GM12873 (cell line): ENCODE data around the gene AMTN.
A peak's percentile ranks its signal among the peaks of the same experiment; 100 is the strongest.

Source experiments
- CTCF ChIP-seq: IDR thresholded peaks from 2 replicates; pipeline ENCODE4 v1.5.1; 2012; ENCODE audit warnings: low read depth, mild to moderate bottlenecking, moderate library complexity, low read length, control low read depth; ENCODE audit not compliant: insufficient read depth; ENCODE audit errors: missing control alignments

The AMTN gene

GRCh38 chr4:70518269-70518668, at the start of gene AMTN:
Gene AMTN, plus strand, starts transcription at chr4:70518569. Its CDS starts 209 bp downstream, at chr4:70518778.
- TF ChIP-seq CTCF, result no peak

- no peak for TF ChIP-seq CTCF
Observed at GRCh38 chr4:70471897-70472296, 46.5 kb upstream of the AMTN start, which contains the start of gene MUC7. Gene MUC7, plus strand, starts transcription at chr4:70472197. Its CDS starts 1,825 bp downstream, at chr4:70474022.

GRCh38 chr4:70473679-70474078, 44.7 kb upstream of the AMTN start:
- no peak for TF ChIP-seq CTCF

GRCh38 chr4:70488748-70489147, 29.6 kb upstream of the AMTN start:
- TF ChIP-seq CTCF, result no peak

GRCh38 chr4:70496231-70496630, 22.1 kb upstream of the AMTN start:
- no peak for TF ChIP-seq CTCF

- no peak for TF ChIP-seq CTCF
Observed at GRCh38 chr4:70504733-70505132, 13.6 kb upstream of the AMTN start.

- TF ChIP-seq CTCF, result peak; percentile 96
Observed at GRCh38 chr4:70505151-70505748, 13.1 kb upstream of the AMTN start.
